PC-9 (cell line): ENCODE results near the gene GGCT.

Experiments used
- EZH2 ChIP-seq: fragments of 200-600 bp; sonication (generic); IDR thresholded peaks from 2 replicates; pipeline ENCODE4 v1.8.0; 2017; ENCODE audit warnings: antibody characterized with exemption, low read depth
- TF ChIP-seq, protein P1 (sequence below): fragments of 200-600 bp; sonication (generic); conservative IDR thresholded peaks from 2 replicates; pipeline ENCODE4 v1.6.1; 2017; ENCODE audit warnings: mixed run types, antibody characterized with exemption, mild to moderate bottlenecking, moderate library complexity

DNA sequence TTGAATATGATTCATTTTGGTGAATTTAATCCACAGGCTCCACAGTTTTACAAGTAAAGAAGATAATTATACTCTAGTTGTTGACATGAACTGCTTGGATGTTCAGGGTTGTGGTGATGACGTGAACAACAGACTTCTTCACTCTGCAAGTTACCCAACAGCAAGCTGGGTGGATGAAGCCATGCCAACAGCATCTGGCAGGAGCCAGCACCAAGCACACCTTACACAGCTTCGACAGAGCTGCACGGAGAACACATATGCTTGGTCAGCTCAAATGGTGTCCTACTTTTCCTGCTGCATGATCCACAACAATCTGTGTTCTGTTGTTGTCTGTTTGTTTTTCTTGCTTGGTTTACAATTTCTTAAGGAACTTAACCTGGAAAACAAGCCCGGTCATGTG, 35.8 kb downstream of the GGCT start:
- TF ChIP-seq, protein P1, sequence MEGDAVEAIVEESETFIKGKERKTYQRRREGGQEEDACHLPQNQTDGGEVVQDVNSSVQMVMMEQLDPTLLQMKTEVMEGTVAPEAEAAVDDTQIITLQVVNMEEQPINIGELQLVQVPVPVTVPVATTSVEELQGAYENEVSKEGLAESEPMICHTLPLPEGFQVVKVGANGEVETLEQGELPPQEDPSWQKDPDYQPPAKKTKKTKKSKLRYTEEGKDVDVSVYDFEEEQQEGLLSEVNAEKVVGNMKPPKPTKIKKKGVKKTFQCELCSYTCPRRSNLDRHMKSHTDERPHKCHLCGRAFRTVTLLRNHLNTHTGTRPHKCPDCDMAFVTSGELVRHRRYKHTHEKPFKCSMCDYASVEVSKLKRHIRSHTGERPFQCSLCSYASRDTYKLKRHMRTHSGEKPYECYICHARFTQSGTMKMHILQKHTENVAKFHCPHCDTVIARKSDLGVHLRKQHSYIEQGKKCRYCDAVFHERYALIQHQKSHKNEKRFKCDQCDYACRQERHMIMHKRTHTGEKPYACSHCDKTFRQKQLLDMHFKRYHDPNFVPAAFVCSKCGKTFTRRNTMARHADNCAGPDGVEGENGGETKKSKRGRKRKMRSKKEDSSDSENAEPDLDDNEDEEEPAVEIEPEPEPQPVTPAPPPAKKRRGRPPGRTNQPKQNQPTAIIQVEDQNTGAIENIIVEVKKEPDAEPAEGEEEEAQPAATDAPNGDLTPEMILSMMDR = no peak
- TF ChIP-seq EZH2 = no peak
